C4-2B (cell line): Measurements from ENCODE around the gene IQCE.

ENCODE experiments used
- H3K27ac ChIP-seq: fragments of 450-650 bp; 2 replicates; pipeline ENCODE4 v1.5.1; 2017
- ZFX ChIP-seq: fragments of 450-650 bp; IDR thresholded peaks from 2 replicates; pipeline ENCODE4 v1.6.1; 2017
- TF ChIP-seq, protein P1 (sequence below): fragments of 450-650 bp; conservative IDR thresholded peaks from 2 replicates; pipeline ENCODE4 v1.5.1; 2017; ENCODE audit warnings: mild to moderate bottlenecking

Gene IQCE

DNA sequence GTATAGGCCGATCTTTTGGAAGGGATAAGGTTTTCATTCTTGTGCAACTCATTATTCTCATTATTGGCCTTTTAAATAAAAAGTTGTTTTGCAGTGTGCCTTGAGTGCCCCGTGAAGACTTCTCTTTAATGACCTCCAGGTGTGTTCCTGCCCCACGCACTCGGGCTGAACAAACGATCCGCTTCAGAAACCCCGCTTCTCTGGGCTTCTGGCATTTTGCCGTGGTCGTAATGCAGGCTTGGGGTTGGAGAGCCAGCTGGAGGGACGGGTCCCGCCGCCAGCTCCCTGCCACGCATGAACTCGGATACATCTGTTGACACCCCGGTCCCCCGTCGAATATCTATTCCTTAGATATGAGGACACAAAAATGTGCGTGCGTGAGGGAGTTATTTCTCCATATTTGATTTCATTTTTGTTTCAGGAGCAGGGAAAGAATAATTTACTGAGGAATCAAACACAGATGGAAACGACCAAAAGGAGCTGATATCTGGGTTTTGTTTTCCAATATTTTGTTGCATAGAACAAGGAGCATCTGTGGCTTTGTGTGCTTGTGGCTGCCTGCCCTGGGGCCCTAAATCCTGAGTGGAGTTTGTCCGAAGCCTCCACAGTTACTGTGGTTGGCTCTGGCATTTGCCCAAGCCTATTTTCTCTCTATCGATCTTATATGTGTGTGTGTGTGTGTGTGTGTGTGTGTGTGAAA is 56.0 kb downstream of the IQCE start:
- TF ChIP-seq ZFX = no peak
- TF ChIP-seq, protein P1, sequence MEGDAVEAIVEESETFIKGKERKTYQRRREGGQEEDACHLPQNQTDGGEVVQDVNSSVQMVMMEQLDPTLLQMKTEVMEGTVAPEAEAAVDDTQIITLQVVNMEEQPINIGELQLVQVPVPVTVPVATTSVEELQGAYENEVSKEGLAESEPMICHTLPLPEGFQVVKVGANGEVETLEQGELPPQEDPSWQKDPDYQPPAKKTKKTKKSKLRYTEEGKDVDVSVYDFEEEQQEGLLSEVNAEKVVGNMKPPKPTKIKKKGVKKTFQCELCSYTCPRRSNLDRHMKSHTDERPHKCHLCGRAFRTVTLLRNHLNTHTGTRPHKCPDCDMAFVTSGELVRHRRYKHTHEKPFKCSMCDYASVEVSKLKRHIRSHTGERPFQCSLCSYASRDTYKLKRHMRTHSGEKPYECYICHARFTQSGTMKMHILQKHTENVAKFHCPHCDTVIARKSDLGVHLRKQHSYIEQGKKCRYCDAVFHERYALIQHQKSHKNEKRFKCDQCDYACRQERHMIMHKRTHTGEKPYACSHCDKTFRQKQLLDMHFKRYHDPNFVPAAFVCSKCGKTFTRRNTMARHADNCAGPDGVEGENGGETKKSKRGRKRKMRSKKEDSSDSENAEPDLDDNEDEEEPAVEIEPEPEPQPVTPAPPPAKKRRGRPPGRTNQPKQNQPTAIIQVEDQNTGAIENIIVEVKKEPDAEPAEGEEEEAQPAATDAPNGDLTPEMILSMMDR = no peak

DNA sequence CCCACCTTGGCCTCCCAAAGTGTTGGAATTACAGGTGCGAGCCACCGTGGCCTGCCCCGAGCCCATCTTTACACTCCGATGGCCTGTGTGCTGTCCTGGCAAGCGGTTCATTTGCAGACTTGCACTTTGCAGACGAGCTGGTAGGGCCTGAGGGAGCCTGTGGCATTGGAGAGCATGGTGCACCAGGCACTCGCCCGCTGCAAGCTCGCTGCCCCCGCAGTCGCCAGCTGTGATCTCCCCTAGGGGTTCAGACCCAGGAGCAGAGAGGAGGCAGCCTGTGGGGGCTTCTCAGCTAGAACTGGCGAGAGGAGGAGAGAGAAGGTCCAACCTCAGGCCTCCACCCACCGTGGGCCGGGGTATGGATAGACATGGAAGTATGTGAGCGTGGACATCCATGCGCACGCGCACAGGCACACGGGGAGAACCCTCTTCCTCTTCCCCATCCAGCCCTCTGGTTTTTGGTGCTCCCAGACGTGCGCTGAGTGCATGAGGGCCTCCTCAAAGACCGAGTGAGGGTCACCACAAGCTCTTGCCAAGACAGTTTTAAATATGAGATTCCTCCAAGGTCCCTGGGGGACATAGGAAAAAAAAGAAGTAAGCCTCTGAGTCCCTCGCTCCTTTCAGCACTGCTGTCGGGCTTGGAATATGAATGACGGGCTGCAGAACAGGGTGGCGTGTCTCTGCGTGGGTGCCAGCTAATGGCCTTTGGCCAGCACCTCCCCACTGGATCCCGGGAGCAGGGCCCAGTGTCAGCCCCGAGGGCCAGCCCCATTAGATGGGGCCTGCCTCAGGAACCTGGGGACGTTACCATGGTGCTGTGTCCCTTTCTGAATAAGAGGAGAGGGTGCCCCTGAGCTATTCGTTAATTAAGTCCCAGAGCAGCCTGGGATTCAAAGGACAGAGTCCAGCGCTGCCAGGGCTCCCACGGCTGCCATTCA is 57.9 kb downstream of the IQCE start:
- TF ChIP-seq ZFX = no peak
- TF ChIP-seq, protein P1 = no peak
- H3K27ac ChIP-seq = no peak overlapping the region

More for the DNA sequence above, 56.0 kb downstream of the IQCE start:
- H3K27ac ChIP-seq = no peak overlapping the region

DNA sequence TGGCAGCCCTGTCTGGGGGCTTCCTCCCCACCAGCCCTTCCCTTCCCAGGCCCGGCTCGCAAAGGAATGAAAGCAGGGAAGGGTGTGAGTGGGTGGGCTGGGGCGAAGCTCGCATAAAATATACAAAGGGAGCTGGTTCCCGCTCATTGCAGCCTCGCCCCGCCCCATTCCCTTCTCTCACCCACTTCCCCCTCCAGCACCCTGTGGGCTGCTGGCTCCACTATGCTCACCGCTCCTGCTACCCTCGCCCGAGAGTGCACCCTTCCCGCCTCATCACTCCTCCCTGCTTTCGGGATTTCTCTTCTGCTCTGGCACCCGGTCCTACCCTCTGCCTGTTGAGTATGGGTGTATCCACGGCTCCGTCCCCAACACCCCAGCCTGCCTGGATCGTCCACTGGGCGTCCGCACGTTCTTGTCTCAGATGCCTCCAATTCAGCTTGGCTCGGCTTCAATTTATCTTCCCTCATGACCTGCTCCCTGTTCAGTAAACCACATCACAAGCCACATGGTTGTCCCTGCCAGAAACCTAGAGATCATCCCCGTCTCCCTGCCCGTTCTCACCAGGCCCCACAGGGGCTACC is 58.6 kb downstream of the IQCE start:
- H3K27ac ChIP-seq = no peak overlapping the region
- TF ChIP-seq, protein P1 = no peak
- TF ChIP-seq ZFX = no peak

DNA sequence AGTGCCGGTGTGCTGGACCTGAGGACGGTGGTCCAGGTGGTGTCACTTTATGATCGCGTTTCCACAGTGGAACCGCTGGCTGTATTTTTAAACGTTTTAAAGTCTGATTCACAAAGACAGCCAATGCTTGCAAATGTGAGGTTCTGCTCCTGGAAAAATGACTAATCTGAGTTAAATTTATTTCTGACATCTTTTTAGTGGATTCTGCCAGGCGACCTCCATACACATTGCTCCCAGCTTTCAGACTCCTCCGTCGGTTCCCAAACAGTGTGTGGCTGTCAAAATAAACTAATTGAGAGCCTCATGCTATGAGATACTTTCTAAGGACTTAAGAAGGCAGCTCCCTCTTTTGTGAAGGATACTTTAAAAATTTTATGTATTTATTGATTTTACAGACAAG is 60.3 kb downstream of the IQCE start:
- TF ChIP-seq ZFX = no peak
- TF ChIP-seq, protein P1 = no peak

DNA sequence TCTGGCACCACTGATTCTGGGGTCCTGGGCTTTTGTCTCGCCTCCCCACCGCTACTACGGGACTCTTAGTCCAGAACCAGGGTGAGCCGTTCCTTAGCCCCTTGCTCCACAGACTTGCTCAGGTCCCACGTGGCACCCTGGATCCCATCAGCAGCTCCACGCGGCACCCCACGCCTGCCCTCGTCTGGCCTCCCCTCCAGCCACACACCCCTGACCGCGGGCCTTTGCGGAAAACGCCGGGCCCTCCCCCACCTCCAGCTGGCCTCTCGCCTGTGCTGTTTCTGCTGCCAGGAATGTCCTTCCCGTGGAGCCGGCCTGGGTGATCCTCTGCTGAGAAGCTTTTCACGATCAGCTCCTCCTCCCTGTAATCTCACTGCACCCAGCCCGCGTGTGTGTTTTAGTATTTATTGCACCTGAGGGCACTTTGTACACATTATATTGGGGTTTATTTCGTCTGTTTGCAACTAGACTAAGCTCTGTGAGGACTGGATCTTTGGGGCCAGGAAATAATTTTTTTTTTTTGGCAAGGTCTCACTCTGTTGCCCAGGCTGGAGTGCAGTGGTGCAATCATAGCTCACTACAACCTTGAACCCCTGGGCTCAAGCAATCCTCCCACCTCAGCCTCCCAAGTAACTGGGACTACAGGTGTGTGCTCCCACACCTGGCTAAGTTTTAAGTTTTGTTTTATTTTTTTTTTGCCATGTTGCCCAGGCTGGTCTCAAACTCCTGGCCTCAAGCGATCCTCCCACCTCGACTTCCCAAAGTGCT is 62.5 kb downstream of the IQCE start:
- peak overlapping the region; percentile 23 for H3K27ac ChIP-seq
- TF ChIP-seq, protein P1 = no peak
- TF ChIP-seq ZFX = no peak

More for the DNA sequence above, 60.3 kb downstream of the IQCE start:
- H3K27ac ChIP-seq = no peak overlapping the region

DNA sequence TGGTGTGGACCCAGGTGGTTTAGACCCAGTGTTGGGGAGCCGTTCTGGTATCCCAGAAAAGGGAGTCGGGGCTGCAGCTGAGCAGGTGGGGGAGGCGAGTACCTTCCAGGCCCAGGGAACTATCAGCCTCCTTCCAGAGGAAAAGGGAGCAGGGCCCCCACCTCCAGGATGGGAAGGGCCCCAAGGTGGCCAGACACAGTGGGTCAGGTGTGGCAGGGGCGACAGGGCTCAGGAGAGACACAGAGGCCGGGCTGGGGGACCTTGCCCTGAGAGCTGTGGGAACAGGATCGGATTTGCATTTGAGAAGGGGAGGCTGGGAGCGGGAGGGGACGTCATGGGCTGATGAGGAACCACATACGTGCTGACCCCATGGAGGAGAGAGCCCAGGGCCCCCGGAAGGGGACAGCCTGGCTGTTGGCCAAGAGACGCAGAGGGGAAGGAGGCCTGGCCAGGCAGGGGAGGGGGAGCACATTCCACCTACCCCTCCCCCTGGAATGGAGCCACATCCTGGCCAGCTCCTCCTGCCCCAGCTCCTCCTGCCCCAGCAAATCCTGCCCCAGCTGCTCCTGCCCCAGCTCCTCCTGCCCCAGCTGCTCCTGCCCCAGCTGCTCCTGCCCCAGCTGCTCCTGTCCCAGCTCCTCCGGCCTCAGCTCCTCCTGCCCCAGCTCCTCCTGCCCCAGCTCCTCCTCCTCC is 63.3 kb downstream of the IQCE start:
- no peak for TF ChIP-seq ZFX
- TF ChIP-seq, protein P1 = no peak

More for the DNA sequence above, 63.3 kb downstream of the IQCE start:
- H3K27ac ChIP-seq = peak overlapping the region; percentile 23
